GM18507 (cell line): ENCODE data around the gene BCL2L1.

Experiments
- DNase-seq: peaks from one replicate; pipeline ENCODE4 v3.0.0; 2011; ENCODE audit warnings: low read depth; ENCODE audit not compliant: insufficient read length; ENCODE audit errors: extremely low spot score
- FAIRE-seq: peaks from 2 replicates; lab custom pipeline; 2011; peaks lifted over from hg19 to GRCh38; lab: Jason Lieb, UNC

BCL2L1 gene

DNA sequence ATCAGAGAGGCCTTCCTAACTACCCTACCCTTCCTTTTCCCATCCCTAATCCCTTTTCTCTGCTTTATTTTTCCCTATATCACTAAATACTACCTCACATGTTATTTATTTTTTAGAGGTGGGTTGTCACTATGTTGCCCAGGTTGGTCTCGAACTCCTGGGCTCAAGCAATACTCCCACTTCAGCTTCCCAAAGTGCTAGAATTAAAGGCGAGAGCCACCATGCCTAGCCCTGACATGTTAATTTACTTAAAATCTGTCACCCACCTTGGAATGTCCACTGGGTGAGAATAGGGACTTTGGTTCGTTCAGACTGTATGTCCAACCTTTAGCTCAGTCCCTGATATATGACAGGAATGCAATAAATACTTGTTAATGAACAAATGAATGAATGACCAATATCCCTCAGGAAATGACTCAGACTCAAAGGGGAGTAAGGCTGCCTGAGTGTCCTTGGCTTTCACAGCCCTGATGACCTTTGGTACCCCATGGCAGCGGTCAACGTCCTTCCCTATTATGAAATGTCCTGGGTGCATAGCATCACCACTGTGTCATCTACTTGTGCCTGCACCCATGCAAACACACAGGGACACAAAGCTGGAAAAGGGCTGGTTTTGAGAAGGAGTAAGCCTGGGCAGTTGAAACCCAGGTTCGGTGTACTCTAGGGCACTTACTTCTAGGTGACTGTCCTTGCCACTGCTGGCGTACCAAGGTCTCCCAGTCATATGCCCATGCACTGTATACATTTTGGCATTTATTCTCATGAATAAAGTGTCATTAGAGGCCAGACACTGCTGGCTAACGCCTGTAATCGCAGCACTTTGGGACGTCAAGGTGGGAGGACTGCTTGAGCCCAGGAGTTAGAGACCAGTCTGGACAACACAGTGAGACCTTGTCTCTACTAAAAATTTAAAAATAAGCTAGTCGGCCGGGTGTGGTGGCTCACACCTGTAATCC is 26.5 kb downstream of the BCL2L1 start:
- no peak for FAIRE-seq
- DNase-seq, result no peak

GRCh38 chr20:31694842-31695593 is 27.6 kb downstream of the BCL2L1 start:
- no peak for FAIRE-seq
- DNase-seq, result no peak

- DNase-seq (no peak), FAIRE-seq (no peak)
Measured at GRCh38 chr20:31693987-31694661, 28.5 kb downstream of the BCL2L1 start.

DNA sequence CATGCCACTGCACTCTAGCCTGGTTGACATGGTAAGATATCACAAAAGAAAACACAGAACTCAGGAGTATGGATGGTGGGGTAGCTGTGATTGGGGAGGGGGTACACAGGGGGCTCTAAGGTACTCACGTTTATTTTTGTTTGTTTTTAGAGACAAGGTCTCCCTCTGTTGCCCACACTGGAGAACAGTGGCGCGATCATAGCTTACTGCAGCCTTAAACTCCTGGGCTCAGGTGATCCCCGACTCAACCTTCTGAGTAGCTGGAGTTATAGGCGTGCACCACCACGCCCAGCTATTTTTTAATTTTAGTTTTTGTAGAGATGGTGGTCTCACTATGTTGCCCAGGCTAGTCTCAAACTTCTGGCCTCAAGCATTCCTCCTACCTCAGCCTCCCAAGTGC is 29.3 kb downstream of the BCL2L1 start:
- FAIRE-seq (no peak), DNase-seq (no peak)

DNA sequence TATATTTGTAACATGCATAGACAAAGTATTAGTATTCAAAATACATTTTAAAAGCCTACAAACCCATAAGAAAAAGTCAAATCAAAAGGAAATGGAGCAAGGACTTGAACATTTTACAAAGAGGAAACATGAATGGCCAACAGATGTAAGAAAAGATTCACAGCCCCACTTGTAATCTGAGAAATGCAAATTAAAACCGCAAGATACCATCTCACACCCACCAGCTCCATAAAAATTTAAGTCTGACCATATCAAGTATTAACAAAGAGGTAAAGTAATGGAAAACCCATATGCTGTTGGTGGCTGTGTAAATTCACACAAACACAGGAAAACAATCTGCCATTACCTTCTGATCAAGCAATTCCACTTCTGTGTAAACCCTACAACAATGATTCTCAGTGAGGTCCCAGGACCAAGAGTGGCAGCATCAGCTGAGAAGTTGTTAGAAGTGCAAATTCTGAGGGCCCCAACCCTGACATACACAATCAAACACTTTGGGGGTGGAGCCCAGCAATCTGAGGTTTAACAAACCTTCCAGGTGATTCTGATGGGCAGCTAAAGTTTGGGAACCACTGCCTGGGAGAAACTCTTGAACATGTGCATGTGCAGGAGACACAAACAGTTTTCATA is 30.9 kb downstream of the BCL2L1 start:
- no peak for DNase-seq
- peak; percentile 36 for FAIRE-seq

- DNase-seq (no peak), FAIRE-seq (no peak)
Measured at GRCh38 chr20:31690124-31690666, 32.5 kb downstream of the BCL2L1 start.

- FAIRE-seq (no peak), DNase-seq (no peak)
Measured at GRCh38 chr20:31689141-31689540, 33.5 kb downstream of the BCL2L1 start.

DNA sequence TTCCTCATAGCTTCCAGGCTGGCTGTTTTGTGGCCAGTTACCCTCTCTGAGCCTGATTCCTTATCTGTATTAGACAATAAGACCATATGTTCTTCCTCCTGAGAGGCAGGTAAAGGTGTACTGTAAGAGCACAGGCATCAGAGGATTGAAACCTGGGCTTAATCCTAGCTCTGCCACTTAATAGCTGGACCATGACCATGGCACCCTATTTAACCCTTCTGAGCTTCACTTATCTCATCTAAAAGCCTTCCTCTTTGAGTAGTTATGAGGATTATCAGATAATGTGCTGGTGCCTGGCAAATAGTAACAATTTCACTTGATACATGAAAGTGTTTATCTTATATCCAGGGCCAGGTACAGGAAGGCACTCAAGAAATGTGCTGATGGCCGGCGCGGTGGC is 34.9 kb downstream of the BCL2L1 start:
- no peak for FAIRE-seq
- no peak for DNase-seq

GRCh38 chr20:31685853-31686643 is 36.6 kb downstream of the BCL2L1 start:
- no peak for DNase-seq
- FAIRE-seq, result peak; percentile 35

GRCh38 chr20:31684153-31685015 is 38.3 kb downstream of the BCL2L1 start:
- FAIRE-seq (peak; percentile 44), DNase-seq (no peak)

DNA sequence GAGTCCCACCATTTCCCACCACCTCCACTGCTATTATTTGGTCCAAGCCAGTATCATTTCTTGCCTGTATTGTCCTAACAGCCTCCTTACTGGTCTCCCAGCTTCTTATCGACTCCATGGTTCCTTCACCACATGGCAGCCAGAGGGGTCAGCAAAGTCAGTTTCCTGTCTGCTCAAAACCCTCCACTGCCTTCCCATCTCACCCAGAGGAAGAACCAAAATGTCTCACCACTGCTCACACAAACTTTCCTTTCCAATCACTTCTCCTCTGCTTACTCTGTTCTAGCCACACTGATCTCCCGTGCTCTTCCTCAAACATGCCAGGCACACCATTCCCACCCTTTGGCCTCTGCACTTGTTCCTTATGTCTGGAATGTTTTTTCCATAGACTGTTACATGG is 39.7 kb downstream of the BCL2L1 start:
- DNase-seq (no peak), FAIRE-seq (no peak)

GRCh38 chr20:31682352-31682751 is 40.3 kb downstream of the BCL2L1 start:
- FAIRE-seq, result no peak
- no peak for DNase-seq

DNA sequence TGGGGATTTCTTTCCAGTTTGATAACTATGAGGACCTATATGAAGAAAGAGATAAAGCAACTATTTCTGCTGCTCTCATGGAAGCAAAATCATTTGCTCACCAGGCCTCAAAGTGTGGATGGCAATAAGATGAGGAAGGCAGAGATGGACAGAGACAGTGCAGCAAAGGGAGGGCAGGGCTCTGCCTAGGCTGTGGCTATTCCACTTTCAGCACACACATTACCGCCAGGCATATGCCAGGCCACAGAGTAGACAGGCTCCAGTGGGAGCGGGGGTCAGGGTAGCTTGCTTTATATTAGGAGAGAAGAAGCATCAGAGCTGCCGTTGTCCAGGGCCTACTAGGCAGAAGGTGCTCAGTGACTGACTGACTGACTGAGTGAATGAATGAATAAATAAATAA is 40.9 kb downstream of the BCL2L1 start:
- DNase-seq (no peak), FAIRE-seq (no peak)

- no peak for DNase-seq
- no peak for FAIRE-seq
Measured at GRCh38 chr20:31681128-31681727, 41.4 kb downstream of the BCL2L1 start.

- FAIRE-seq (no peak), DNase-seq (no peak)
Measured at GRCh38 chr20:31680286-31681127, 42.2 kb downstream of the BCL2L1 start.
